Esophagus squamous epithelium (tissue), 5 donors: ENCODE data around the gene MB. TPM values are rescaled to one million over a fixed set of nuclear protein-coding genes. Genes with fewer than 3 reads are reported as not detected.

Experiments used
- DNase-seq: peaks from one replicate; lab custom pipeline; 2025; lab: John Stamatoyannopoulos, UW
- H3K27ac ChIP-seq, 4 donors: fragments of 200-600 bp; sonication (generic); one replicate each; pipeline ENCODE4 v1.5.1; 2016 to 2019; ENCODE audit warnings: mild to moderate bottlenecking in 1 of 4
- H3K27me3 ChIP-seq, 4 donors: fragments of 200-600 bp; sonication (generic); 1 replicate in 3 of 4; 2 replicates in 1 of 4; pipeline versions ENCODE4 v1.5.1 to v1.6.0; 2017 to 2021; ENCODE audit warnings: antibody characterized with exemption in 1 of 4
- H3K36me3 ChIP-seq, 3 donors: fragments of 200-600 bp; sonication (generic); one replicate each; pipeline ENCODE4 v1.5.1; 2016 to 2019
- H3K4me1 ChIP-seq, 3 donors: fragments of 200-600 bp; sonication (generic); one replicate each; pipeline ENCODE4 v1.5.1; 2017 to 2019
- H3K4me3 ChIP-seq, 4 donors: fragments of 200-600 bp; sonication (generic); 1 replicate in 3 of 4; 2 replicates in 1 of 4; pipeline ENCODE4 v1.5.1; 2016 to 2019; ENCODE audit warnings: mild to moderate bottlenecking in 2 of 4, moderate library complexity in 1 of 4
- H3K9me3 ChIP-seq, 3 donors: fragments of 200-600 bp; sonication (generic); one replicate each; pipeline ENCODE4 v1.5.1; 2016 to 2019
- CTCF ChIP-seq, 6 experiments: fragments of 450-650 bp in 4 of 6; fragments of 200-600 bp in 2 of 6; sonication (generic) in 2 of 6; IDR thresholded peaks; one replicate each; pipeline ENCODE4 v1.5.1; 2016 to 2019; ENCODE audit warnings: antibody characterized with exemption in 6 of 6, mild to moderate bottlenecking in 4 of 6, moderate library complexity in 4 of 6
- POLR2A ChIP-seq, 4 donors: fragments of 450-650 bp; IDR thresholded peaks; one replicate each; pipeline ENCODE4 v1.6.1; 2017; ENCODE audit warnings: antibody characterized with exemption in 4 of 4, mild to moderate bottlenecking in 4 of 4, moderate library complexity in 3 of 4
- WGBS, 2 donors: methylation state at CpG; one replicate each; pipeline ENCODE4 v1.1.5; 2018; 5-methylcytosine and 5-hydroxymethylcytosine counted together
- intact Hi-C: fragments of 100-400 bp; cut with DNase I; formaldehyde crosslinking; loops from one replicate; pipeline ENCODE4 v1.15.0; 2022
- total RNA-seq, 4 donors: library from RNA; depleted of rRNA; stranded (reverse); fragments of >200 nt; gene quantifications; one replicate each; pipeline ENCODE4 v1.1.0, GENCODE V29; 2016
- donor health status: DM: yes; HTN: yes; CAD: no.

MB gene
- total RNA-seq, 4 donors from 2014 or later = 0.44 to 11.8 (median 5.4) TPM; not detected in 1

GRCh38 chr22:35594686-35595085 is 22.4 kb downstream of the MB start:
- peaks cover 0 to 17% (median 0%) of the 10 kb centered on the region in 3 donors for H3K4me1 ChIP-seq
- no peaks in the 10 kb centered on the region for H3K9me3 ChIP-seq
- H3K4me3 ChIP-seq = no peak overlapping the region
- WGBS, 2 donors = 65 to 88% methylated on average over 4 to 5 of the region's 5 CpGs
- H3K36me3 ChIP-seq = no peaks in the 10 kb centered on the region
- no peak for TF ChIP-seq CTCF (IDR thresholded peaks at IDR 0.05)
- no peak for TF ChIP-seq POLR2A (IDR thresholded peaks at IDR 0.05)
- H3K27ac ChIP-seq = no peak overlapping the region
- peaks cover 0 to 6% (median 0%) of the 10 kb centered on the region in 4 donors for H3K27me3 ChIP-seq
- intact Hi-C loops = no loop called here
- no peak for DNase-seq

GRCh38 chr22:35593891-35594470 is 23.1 kb downstream of the MB start:
- DNase-seq = no peak
- WGBS, 2 donors = 74 to 79% methylated on average over 8 of the region's 14 CpGs
- Histone ChIP-seq H3K4me3 (no peak overlapping the region), H3K27me3 (peaks cover 0 to 6% (median 0%) of the 10 kb centered on the region in 4 donors), H3K4me1 (peaks cover 0 to 21% (median 0%) of the 10 kb centered on the region in 3 donors), H3K36me3 (no peaks in the 10 kb centered on the region), H3K9me3 (no peaks in the 10 kb centered on the region), H3K27ac (no peak overlapping the region)
- intact Hi-C loops = no loop called here
- TF ChIP-seq POLR2A (IDR thresholded peaks at IDR 0.05) = no peak
- TF ChIP-seq CTCF (IDR thresholded peaks at IDR 0.05) = no peak

GRCh38 chr22:35593071-35593890 is 23.8 kb downstream of the MB start:
- Histone ChIP-seq H3K4me1 (peaks cover 0 to 28% (median 0%) of the 10 kb centered on the region in 3 donors), H3K4me3 (no peak overlapping the region), H3K36me3 (no peaks in the 10 kb centered on the region), H3K27ac (peak overlapping the region in 1 of 4 donors; percentile 25), H3K9me3 (no peaks in the 10 kb centered on the region), H3K27me3 (peaks cover 0 to 11% (median 0%) of the 10 kb centered on the region in 4 donors)
- DNase-seq = no peak
- intact Hi-C loops = no loop called here
- WGBS, 2 donors = 38 to 42% methylated on average over 3 of the region's 3 CpGs
- TF ChIP-seq CTCF (IDR thresholded peaks at IDR 0.05) (no peak), POLR2A (IDR thresholded peaks at IDR 0.05) (no peak)

- Histone ChIP-seq H3K27ac (peak overlapping the region in 1 of 4 donors; percentile 25), H3K9me3 (no peaks in the 10 kb centered on the region), H3K4me1 (peaks cover 0 to 29% (median 0%) of the 10 kb centered on the region in 3 donors), H3K27me3 (peaks cover 0 to 12% (median 0%) of the 10 kb centered on the region in 4 donors), H3K36me3 (no peaks in the 10 kb centered on the region), H3K4me3 (no peak overlapping the region)
- no peak for TF ChIP-seq CTCF (IDR thresholded peaks at IDR 0.05)
- TF ChIP-seq POLR2A (IDR thresholded peaks at IDR 0.05) = no peak
- WGBS, 2 donors = 67 to 76% methylated on average over 3 to 4 of the region's 4 CpGs
- no peak for DNase-seq
- intact Hi-C loops = no loop called here
Measured at GRCh38 chr22:35592418-35592967, 24.6 kb downstream of the MB start.
